Measurements from ENCODE around the gene ACTL7A. TPM values are rescaled to one million over a fixed set of nuclear protein-coding genes. Genes with fewer than 3 reads are reported as not detected.

The ACTL7A gene
- total RNA-seq, 2 donors from 2014 or later = not detected

DNA sequence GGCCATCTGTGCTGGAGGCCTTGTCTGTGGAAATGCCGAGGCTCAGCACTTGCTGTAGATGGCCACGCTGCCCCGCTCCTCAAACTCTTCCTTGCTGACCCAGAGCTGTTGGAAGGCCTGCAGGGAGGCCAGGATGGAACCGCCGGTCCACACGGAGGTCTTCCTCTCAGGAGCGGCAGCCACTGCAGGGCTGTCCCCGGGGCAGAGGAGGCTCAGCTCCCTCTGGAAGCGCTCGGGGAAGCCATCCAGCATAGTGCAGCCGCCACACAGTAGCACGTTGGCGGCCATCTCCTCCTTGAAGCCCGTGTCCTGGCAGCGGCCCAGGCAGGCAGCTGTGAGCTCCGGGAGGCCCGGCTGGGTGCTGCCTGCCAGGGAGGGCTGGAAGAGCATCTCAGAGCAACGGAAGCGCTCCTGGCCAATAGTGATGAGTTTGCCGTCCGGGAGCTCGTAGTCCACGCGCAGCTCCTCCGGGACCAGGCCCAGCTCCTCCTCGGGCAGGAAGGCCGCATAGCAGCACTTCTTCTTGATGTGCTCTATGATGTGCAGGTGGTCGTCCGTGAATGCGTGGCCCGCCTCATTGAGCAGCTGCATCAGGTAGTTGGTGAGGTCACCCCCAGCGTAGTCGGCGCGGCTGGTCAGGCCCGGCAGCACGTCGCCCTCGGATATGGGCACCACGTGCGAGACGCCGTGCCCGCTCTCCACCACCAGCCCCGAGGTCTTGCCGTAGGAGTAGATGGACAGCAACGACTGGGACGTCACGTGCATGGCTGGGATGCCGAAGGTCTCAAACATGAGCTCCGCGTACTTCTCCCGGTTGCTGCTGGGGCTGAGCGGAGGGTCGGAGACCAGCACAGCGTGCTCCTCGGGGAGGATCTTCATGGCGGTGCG lies 7.2 kb upstream of the ACTL7A start:
- no peaks in the 10 kb centered on the region for H3K9me3 Mint-ChIP-seq
- 96 to 99% methylated on average over 44 to 59 of the region's 59 CpGs for WGBS, 2 experiments (ENCODE audit: insufficient coverage in 1 of 2, insufficient read length in 1 of 2)

DNA sequence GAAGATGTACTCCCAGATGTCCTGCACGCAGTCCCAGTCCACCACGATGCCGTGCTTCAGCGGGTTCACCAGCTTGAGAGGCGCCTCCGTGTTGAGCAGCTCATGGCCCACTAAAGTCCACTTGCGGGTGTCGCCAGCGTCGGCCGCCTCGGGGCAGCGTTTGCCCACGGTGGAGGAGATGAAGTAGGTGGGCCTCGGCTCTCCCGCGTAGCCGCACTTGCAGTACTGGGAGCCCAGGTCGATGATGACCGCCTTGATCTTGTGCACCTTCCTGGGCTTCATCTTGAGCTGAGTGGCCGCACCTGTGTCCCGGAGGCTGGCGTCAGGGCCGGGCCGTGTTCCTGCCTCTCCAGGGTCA lies 6.6 kb upstream of the ACTL7A start:
- no peaks in the 10 kb centered on the region for H3K9me3 Mint-ChIP-seq
- no peaks in the 10 kb centered on the region for H3K36me3 Mint-ChIP-seq (ENCODE audit: low read depth)
- H3K9ac ChIP-seq (ENCODE audit: extremely low read depth, low read length, poor library complexity, severe bottlenecking) = no peak overlapping the region
- 95 to 97% methylated on average over 16 to 25 of the region's 25 CpGs for WGBS, 2 experiments (ENCODE audit: insufficient coverage in 1 of 2, insufficient read length in 1 of 2)
- no peak for DNase-seq
- no peak overlapping the region for H3K27ac ChIP-seq (ENCODE audit: low read depth, low read length)
- H3K4me3 Mint-ChIP-seq = no peak overlapping the region
- H3K27me3 Mint-ChIP-seq (ENCODE audit: insufficient read depth) = peaks cover 3% of the 10 kb centered on the region
- H3K36me3 ChIP-seq (ENCODE audit: control insufficient read depth, insufficient read depth, low read length) = no peaks in the 10 kb centered on the region
- no peaks in the 10 kb centered on the region for H3K9me3 ChIP-seq (ENCODE audit: control insufficient read depth, low read length)
- H3K4me3 ChIP-seq (ENCODE audit: low read length) = no peak overlapping the region
- TF ChIP-seq CTCF (conservative IDR thresholded peaks at IDR 0.05) = no peak
- H3K4me1 Mint-ChIP-seq = no peaks in the 10 kb centered on the region
- H3K27ac Mint-ChIP-seq = no peak overlapping the region
- H3K27me3 ChIP-seq (ENCODE audit: control insufficient read depth, insufficient read depth, low read length, poor library complexity, severe bottlenecking) = no peaks in the 10 kb centered on the region
- H3K4me1 ChIP-seq (ENCODE audit: control insufficient read depth, insufficient read depth, low read length) = no peaks in the 10 kb centered on the region

More for the DNA sequence above, 7.2 kb upstream of the ACTL7A start:
- H3K36me3 ChIP-seq (ENCODE audit: control insufficient read depth, insufficient read depth, low read length) = no peaks in the 10 kb centered on the region
- no peaks in the 10 kb centered on the region for H3K4me1 ChIP-seq (ENCODE audit: control insufficient read depth, insufficient read depth, low read length)
- H3K4me1 Mint-ChIP-seq = no peaks in the 10 kb centered on the region
- H3K27me3 Mint-ChIP-seq (ENCODE audit: insufficient read depth) = peaks cover 3% of the 10 kb centered on the region
- H3K4me3 ChIP-seq (ENCODE audit: low read length) = no peak overlapping the region
- no peaks in the 10 kb centered on the region for H3K9me3 ChIP-seq (ENCODE audit: control insufficient read depth, low read length)
- TF ChIP-seq CTCF (conservative IDR thresholded peaks at IDR 0.05) = no peak
- no peaks in the 10 kb centered on the region for H3K36me3 Mint-ChIP-seq (ENCODE audit: low read depth)
- H3K27ac Mint-ChIP-seq = no peak overlapping the region
- no peaks in the 10 kb centered on the region for H3K27me3 ChIP-seq (ENCODE audit: control insufficient read depth, insufficient read depth, low read length, poor library complexity, severe bottlenecking)
- H3K9ac ChIP-seq (ENCODE audit: extremely low read depth, low read length, poor library complexity, severe bottlenecking) = no peak overlapping the region
- no peak overlapping the region for H3K27ac ChIP-seq (ENCODE audit: low read depth, low read length)
- H3K4me3 Mint-ChIP-seq = no peak overlapping the region
- no peak for DNase-seq

DNA sequence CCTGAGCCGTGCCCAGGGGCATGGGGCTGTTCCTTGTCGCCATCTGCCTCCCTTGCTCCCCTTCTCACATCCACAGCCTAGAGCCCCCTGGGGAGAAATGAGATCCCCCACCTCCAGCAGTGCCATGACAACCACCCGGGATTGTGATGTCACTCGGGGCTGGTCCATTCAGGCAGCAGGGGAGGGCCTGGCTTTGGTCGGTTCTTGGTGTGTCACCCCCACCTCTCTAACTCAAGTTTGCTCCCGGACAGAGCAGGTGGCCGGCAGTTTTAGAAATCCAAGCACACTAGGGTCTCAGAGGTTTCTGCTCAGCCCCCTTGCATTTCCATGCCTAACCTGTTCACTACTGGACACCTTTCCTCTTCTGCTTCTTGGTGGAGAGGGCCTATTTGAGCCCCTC lies 6.2 kb upstream of the ACTL7A start, which contains the start of gene ACTL7B:
Gene ACTL7B, minus strand, starts transcription at position 99 of the 400 bp plus-strand sequence. Its CDS starts 56 bp downstream, at position 43.
- no peak within 1 kb of the TSS for H3K27ac Mint-ChIP-seq
- 87 to 93% methylated on average over 3 to 7 of the region's 7 CpGs for WGBS, 2 experiments (ENCODE audit: insufficient coverage in 1 of 2, insufficient read length in 1 of 2)
- no peaks in the 10 kb centered on the region for H3K4me1 Mint-ChIP-seq
- no peak within 1 kb of the TSS for H3K4me3 Mint-ChIP-seq
- peaks cover 3% of the 10 kb centered on the region for H3K27me3 Mint-ChIP-seq (ENCODE audit: insufficient read depth)
- H3K27me3 ChIP-seq (ENCODE audit: control insufficient read depth, insufficient read depth, low read length, poor library complexity, severe bottlenecking) = no peaks in the 10 kb centered on the region
- no peaks in the 10 kb centered on the region for H3K9me3 ChIP-seq (ENCODE audit: control insufficient read depth, low read length)
- H3K9ac ChIP-seq (ENCODE audit: extremely low read depth, low read length, poor library complexity, severe bottlenecking) = no peak within 1 kb of the TSS
- no peak for TF ChIP-seq CTCF (conservative IDR thresholded peaks at IDR 0.05)
- H3K4me1 ChIP-seq (ENCODE audit: control insufficient read depth, insufficient read depth, low read length) = no peaks in the 10 kb centered on the region
- H3K9me3 Mint-ChIP-seq = no peaks in the 10 kb centered on the region
- H3K27ac ChIP-seq (ENCODE audit: low read depth, low read length) = no peak within 1 kb of the TSS
- DNase-seq = no peak
- H3K4me3 ChIP-seq (ENCODE audit: low read length) = no peak within 1 kb of the TSS
- no peaks in the 10 kb centered on the region for H3K36me3 Mint-ChIP-seq (ENCODE audit: low read depth)
- no peaks in the 10 kb centered on the region for H3K36me3 ChIP-seq (ENCODE audit: control insufficient read depth, insufficient read depth, low read length)
